Bronchial epithelial cell (primary cell): ENCODE data around the gene CLDN16. TPM values are rescaled to one million over a fixed set of nuclear protein-coding genes. Genes with fewer than 3 reads are reported as not detected.

ENCODE experiments used
- total RNA-seq: library from RNA; depleted of rRNA; stranded (reverse); fragments of >200 nt; gene quantifications from 2 replicates; pipeline ENCODE4 v1.2.1, GENCODE V29; 2014

Gene CLDN16
- total RNA-seq, 1 donor from 2014 or later, result 0.26 TPM

Other genes starting within 250 kb of the CLDN16 start
- gene CLDN1, start 65.7 kb upstream of the CLDN16 start, total RNA-seq, result 26.6 and 73.2 TPM in 2 replicates
- not detected in 2 replicates for gene TMEM207, start 61.7 kb downstream of the CLDN16 start, total RNA-seq
- 35.3 and 43.4 TPM in 2 replicates for gene IL1RAP, start 125.9 kb downstream of the CLDN16 start, total RNA-seq